GM18909 (cell line): ENCODE data around the gene SGPP1.
"Not testable (repeated sequence)": the region's sequence is repeated elsewhere in the genome, so short reads cannot be mapped to it uniquely, and the experiment has no call there.

Source experiments
- ATAC-seq: cut with Tn5 transposase; IDR thresholded peaks from one replicate; pipeline ENCODE4 v1.9.1; 2021; ENCODE audit warnings: mild to moderate bottlenecking; ENCODE audit not compliant: unreplicated experiment, poor library complexity

Gene SGPP1

GRCh38 chr14:63727736-63728728, at the start of gene SGPP1:
Gene SGPP1 (minus strand): TSS chr14:63728065. CDS start chr14:63727944, 121 bp downstream.
- ATAC-seq, result peak; percentile 82

- no peak for ATAC-seq
Observed at GRCh38 chr14:63777024-63777423, 49.2 kb upstream of the SGPP1 start.

GRCh38 chr14:63773504-63773903, 45.6 kb upstream of the SGPP1 start:
- ATAC-seq, result no peak

- peak; percentile 51 for ATAC-seq
Observed at GRCh38 chr14:63770187-63770807, 42.4 kb upstream of the SGPP1 start.

- no peak for ATAC-seq
Observed at GRCh38 chr14:63766611-63767010, 38.7 kb upstream of the SGPP1 start.

GRCh38 chr14:63764620-63765139, 36.8 kb upstream of the SGPP1 start:
- ATAC-seq, result no peak

- no peak for ATAC-seq
Observed at GRCh38 chr14:63764103-63764502, 36.2 kb upstream of the SGPP1 start.

- no peak for ATAC-seq
Observed at GRCh38 chr14:63761351-63762117, 33.7 kb upstream of the SGPP1 start.

- ATAC-seq, result peak; percentile 73
Observed at GRCh38 chr14:63760014-63760413, 32.1 kb upstream of the SGPP1 start.

- peak; percentile 84 for ATAC-seq
Observed at GRCh38 chr14:63759456-63759855, 31.6 kb upstream of the SGPP1 start.

GRCh38 chr14:63757211-63757610, 29.3 kb upstream of the SGPP1 start:
- no peak for ATAC-seq

- ATAC-seq, result no peak
Observed at GRCh38 chr14:63752449-63753169, 24.7 kb upstream of the SGPP1 start.

GRCh38 chr14:63751076-63751475, 23.2 kb upstream of the SGPP1 start:
- ATAC-seq, result not testable (repeated sequence)

GRCh38 chr14:63747846-63748245, 20.0 kb upstream of the SGPP1 start:
- no peak for ATAC-seq

GRCh38 chr14:63745858-63746425, 18.1 kb upstream of the SGPP1 start:
- peak; percentile 85 for ATAC-seq

GRCh38 chr14:63745272-63745671, 17.4 kb upstream of the SGPP1 start:
- ATAC-seq, result no peak

- peak; percentile 96 for ATAC-seq
Observed at GRCh38 chr14:63737582-63738006, 9.7 kb upstream of the SGPP1 start.

- ATAC-seq, result no peak
Observed at GRCh38 chr14:63735720-63736119, 7.9 kb upstream of the SGPP1 start.

- no peak for ATAC-seq
Observed at GRCh38 chr14:63730659-63731058, 2.8 kb upstream of the SGPP1 start.
